Measurements from ENCODE around the gene EML4. TPM values are rescaled to one million over a fixed set of nuclear protein-coding genes. Genes with fewer than 3 reads are reported as not detected.

The EML4 gene
- total RNA-seq, 1 experiment from 2014 or later = 107 TPM

DNA sequence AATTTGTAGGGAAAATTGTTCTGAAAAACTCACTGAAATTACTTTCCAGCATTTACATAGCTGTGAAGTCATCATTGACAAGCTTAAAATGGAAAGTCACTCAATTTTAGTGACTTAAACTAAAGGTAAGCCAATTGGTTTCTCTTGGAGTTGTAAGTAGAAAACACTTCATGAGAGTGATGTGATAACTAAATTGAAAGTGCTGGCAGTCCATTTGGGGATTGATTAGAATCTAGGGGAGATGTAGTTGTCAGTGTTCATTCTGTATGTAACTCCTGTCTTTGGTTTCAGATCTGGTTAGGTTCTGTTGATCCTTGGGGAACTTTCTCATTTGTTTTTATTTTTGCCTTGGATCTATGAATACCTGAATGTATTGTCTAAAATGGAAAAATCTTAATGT lies 138.0 kb downstream of the EML4 start:
- Histone ChIP-seq H3K27ac (ENCODE audit: low read length) (no peak overlapping the region), H3K4me1 (ENCODE audit: control insufficient read depth, insufficient read depth, low read length) (no peaks in the 10 kb centered on the region), H3K36me3 (ENCODE audit: control insufficient read depth, insufficient read depth, low read length) (0 out of 2 replicates have a peak, but pooled peaks cover 5% of the 10 kb centered on the region), H3K27me3 (ENCODE audit: control insufficient read depth, insufficient read depth, low read length) (no peaks in the 10 kb centered on the region), H3K9me3 (ENCODE audit: control insufficient read depth, insufficient read depth, low read depth, low read length) (no peaks in the 10 kb centered on the region), H3K4me3 (ENCODE audit: low read depth in 2 of 2, low read length in 2 of 2) (no peak overlapping the region)
- POLR2A ChIA-PET = interaction anchor here (0.7 kb wide), 1 partner anchor 9 kb away, joined by 3 read pairs; no protein-coding TSS in a partner anchor
- DNase-seq (ENCODE audit: low read depth, low spot score) (no peak), ATAC-seq (no peak)
- BruUV-seq (replicated peaks) = no TSS peak
- no peak for TF ChIP-seq CTCF (IDR thresholded peaks at IDR 0.05)
- no peak for TF ChIP-seq SIN3A (IDR thresholded peaks at IDR 0.05; ENCODE audit: borderline replicate concordance, insufficient read depth, low read depth, low read length)
- no peak for TF ChIP-seq POLR2AphosphoS5 (IDR thresholded peaks at IDR 0.05; ENCODE audit: low read depth, low read length)
- TF ChIP-seq TCF7L2 (IDR thresholded peaks at IDR 0.05; ENCODE audit: low read depth, low read length) = no peak
- TF ChIP-seq REST (IDR thresholded peaks at IDR 0.05; ENCODE audit: insufficient read depth in 1 of 2, low read depth in 2 of 2, low read length in 1 of 2) = no peak
- intact Hi-C loops (cut with micrococcal nuclease; ENCODE audit: unreplicated experiment) = no loop called here
- CTCF ChIA-PET = no interaction called here
- in situ Hi-C loops (cut with HindIII; ENCODE audit: low pct_unique_long_range_greater_than_20kb, low sequenced_read_pairs) = no loop called here

DNA sequence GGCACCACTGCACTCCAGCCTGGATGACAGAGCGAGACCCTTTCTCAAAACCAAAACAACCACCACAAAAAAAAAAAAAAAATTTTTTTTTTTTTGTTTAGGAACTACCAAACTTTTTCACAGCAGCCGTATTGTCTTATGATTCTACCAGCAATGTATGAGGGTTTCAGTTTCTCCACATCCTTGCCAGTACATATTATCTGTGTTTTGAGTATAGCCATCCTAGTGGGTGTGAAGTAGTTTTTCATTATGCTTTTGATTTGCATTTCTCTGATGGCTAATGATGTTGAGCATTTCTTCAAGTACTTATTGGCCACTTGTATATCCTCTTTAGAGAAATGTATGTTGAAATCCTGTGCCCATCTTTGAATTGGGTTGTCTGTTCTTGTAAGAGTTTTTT lies 140.2 kb downstream of the EML4 start:
- no peak for DNase-seq (ENCODE audit: low read depth, low spot score)
- Histone ChIP-seq H3K9me3 (ENCODE audit: control insufficient read depth, insufficient read depth, low read depth, low read length) (no peaks in the 10 kb centered on the region), H3K36me3 (ENCODE audit: control insufficient read depth, insufficient read depth, low read length) (0 out of 2 replicates have a peak, but pooled peaks cover 2% of the 10 kb centered on the region), H3K27me3 (ENCODE audit: control insufficient read depth, insufficient read depth, low read length) (no peaks in the 10 kb centered on the region), H3K27ac (ENCODE audit: low read length) (no peak overlapping the region), H3K4me1 (ENCODE audit: control insufficient read depth, insufficient read depth, low read length) (no peaks in the 10 kb centered on the region), H3K4me3 (ENCODE audit: low read depth in 2 of 2, low read length in 2 of 2) (no peak overlapping the region)
- BruUV-seq (replicated peaks) = no TSS peak
- ChIA-PET POLR2A (no interaction called here), CTCF (interaction anchor here (0.7 kb wide), 1 partner anchor 159 kb away, joined by 12 read pairs; no protein-coding TSS in a partner anchor)
- no peak for TF ChIP-seq CTCF (IDR thresholded peaks at IDR 0.05)
- no peak for TF ChIP-seq POLR2AphosphoS5 (IDR thresholded peaks at IDR 0.05; ENCODE audit: low read depth, low read length)
- no peak for TF ChIP-seq TCF7L2 (IDR thresholded peaks at IDR 0.05; ENCODE audit: low read depth, low read length)
- no peak for TF ChIP-seq REST (IDR thresholded peaks at IDR 0.05; ENCODE audit: insufficient read depth in 1 of 2, low read depth in 2 of 2, low read length in 1 of 2)
- TF ChIP-seq SIN3A (IDR thresholded peaks at IDR 0.05; ENCODE audit: borderline replicate concordance, insufficient read depth, low read depth, low read length) = no peak
- in situ Hi-C loops (cut with HindIII; ENCODE audit: low pct_unique_long_range_greater_than_20kb, low sequenced_read_pairs) = no loop called here
- ATAC-seq = no peak
- intact Hi-C loops (cut with micrococcal nuclease; ENCODE audit: unreplicated experiment) = no loop called here

All from Panc1 (cell line).